MM.1S (cell line): Measurements from ENCODE around the gene CYP2E1.

Experiments
- DNase-seq: peaks from one replicate; pipeline ENCODE4 v3.0.0-alpha.2; 2015
- H2AFZ ChIP-seq: fragments of 300-600 bp; sonication (generic); 2 replicates; pipeline ENCODE4 v1.6.0; 2016; ENCODE audit warnings: antibody characterized with exemption, low read length
- H3F3A ChIP-seq: fragments of 300-600 bp; sonication (generic); 2 replicates; pipeline ENCODE4 v1.6.1; 2016; ENCODE audit warnings: mild to moderate bottlenecking, antibody characterized with exemption, low read length, moderate library complexity, mixed read lengths; ENCODE audit not compliant: insufficient read depth
- H3K27ac ChIP-seq: fragments of 300-600 bp; sonication (generic); 2 replicates; pipeline ENCODE4 v1.5.1; 2016; ENCODE audit warnings: mild to moderate bottlenecking, low read length
- H3K27me3 ChIP-seq: fragments of 300-600 bp; sonication (generic); replicated peaks from 2 replicates; pipeline ENCODE4 v1.6.0; 2016; ENCODE audit warnings: low read length; ENCODE audit not compliant: insufficient read depth
- H3K36me3 ChIP-seq: fragments of 300-600 bp; sonication (generic); replicated peaks from 2 replicates; pipeline ENCODE4 v1.6.1; 2016; ENCODE audit warnings: mild to moderate bottlenecking, low read length, mixed read lengths; ENCODE audit not compliant: insufficient read depth
- H3K4me1 ChIP-seq: fragments of 300-600 bp; sonication (generic); 2 replicates; pipeline ENCODE4 v1.6.1; 2016; ENCODE audit warnings: low read length, mixed read lengths
- H3K4me2 ChIP-seq: fragments of 300-600 bp; sonication (generic); 2 replicates; pipeline ENCODE4 v1.6.0; 2016; ENCODE audit warnings: low read depth, low read length
- H3K4me3 ChIP-seq: fragments of 300-600 bp; sonication (generic); 2 replicates; pipeline ENCODE4 v1.5.1; 2016; ENCODE audit warnings: low read length, mixed read lengths
- H3K79me2 ChIP-seq: fragments of 300-600 bp; sonication (generic); 2 replicates; pipeline ENCODE4 v1.6.1; 2016; ENCODE audit warnings: mixed run types, low read length, mixed read lengths
- H3K9ac ChIP-seq: fragments of 300-600 bp; sonication (generic); 2 replicates; pipeline ENCODE4 v1.6.1; 2016; ENCODE audit warnings: low read length, mixed read lengths
- H3K9me2 ChIP-seq: fragments of 300-600 bp; sonication (generic); replicated peaks from 2 replicates; pipeline ENCODE4 v1.6.1; 2016; ENCODE audit warnings: mild to moderate bottlenecking, low read length, mixed read lengths; ENCODE audit not compliant: insufficient read depth
- H3K9me3 ChIP-seq: fragments of 300-600 bp; sonication (generic); replicated peaks from 2 replicates; pipeline ENCODE4 v1.6.1; 2016; ENCODE audit warnings: mild to moderate bottlenecking, low read length, mixed read lengths; ENCODE audit not compliant: insufficient read depth
- H4K20me1 ChIP-seq: fragments of 300-600 bp; sonication (generic); 2 replicates; pipeline ENCODE4 v1.6.1; 2016; ENCODE audit warnings: mild to moderate bottlenecking, low read length, moderate library complexity, mixed read lengths; ENCODE audit not compliant: insufficient read depth
- EZH2 ChIP-seq: fragments of 300-600 bp; sonication (generic); optimal IDR thresholded peaks from 2 replicates; pipeline ENCODE3; 2017; ENCODE audit warnings: low read depth, mild to moderate bottlenecking, antibody characterized with exemption, low read length, mixed read lengths
- EZH2phosphoT487 ChIP-seq: fragments of 300-600 bp; sonication (generic); IDR thresholded peaks from 2 replicates; pipeline ENCODE4 v1.6.1; 2018; ENCODE audit warnings: antibody characterized with exemption, low read length
- TF ChIP-seq, protein P1 (sequence below): fragments of 300-600 bp; sonication (generic); IDR thresholded peaks from 2 replicates; pipeline ENCODE4 v1.5.1; 2016; ENCODE audit warnings: antibody characterized with exemption, low read length, mixed read lengths

Gene CYP2E1

DNA sequence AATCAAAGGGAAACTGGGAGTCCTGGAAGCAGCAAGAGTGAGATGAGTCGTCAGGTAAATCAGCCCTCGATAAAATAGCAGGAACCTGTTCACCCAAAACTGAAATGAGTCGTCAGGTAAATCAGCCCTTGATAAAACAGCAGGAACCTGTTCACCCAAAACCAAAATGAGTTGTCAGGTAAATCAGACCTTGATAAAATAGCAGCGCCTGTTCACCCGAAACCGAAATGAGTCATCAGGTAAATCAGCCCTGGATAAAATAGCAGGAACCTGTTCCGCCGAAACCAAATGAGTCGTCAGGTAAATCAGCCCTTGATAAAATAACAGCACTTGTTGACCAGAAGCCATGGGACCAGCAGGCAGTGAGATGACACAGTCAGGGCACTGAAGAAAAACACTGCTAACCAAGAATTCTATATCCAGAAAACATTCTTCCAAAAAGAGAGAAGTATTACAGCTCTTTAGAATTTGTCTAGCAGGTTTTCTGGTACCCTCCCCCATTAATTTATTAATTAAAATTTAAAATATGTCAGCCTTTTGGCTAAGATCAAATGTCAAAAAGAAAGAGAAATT is 3.4 kb upstream of the CYP2E1 start:
- Histone ChIP-seq H3K4me2 (no peak overlapping the region), H4K20me1 (no peaks in the 10 kb centered on the region), H3K79me2 (no peaks in the 10 kb centered on the region), H3K27me3 (peaks cover 59% of the 10 kb centered on the region), H3K36me3 (no peaks in the 10 kb centered on the region), H3K9me2 (no peaks in the 10 kb centered on the region), H3K4me1 (peaks cover 5% of the 10 kb centered on the region; the same call in 1 of the 2 replicates), H3K27ac (no peak overlapping the region), H3K9me3 (no peaks in the 10 kb centered on the region), H3K4me3 (no peak overlapping the region), H3K9ac (no peak overlapping the region), H2AFZ (no peak overlapping the region), H3F3A (no peaks in the 10 kb centered on the region)
- no peak for TF ChIP-seq EZH2phosphoT487
- no peak for TF ChIP-seq EZH2
- TF ChIP-seq, protein P1, sequence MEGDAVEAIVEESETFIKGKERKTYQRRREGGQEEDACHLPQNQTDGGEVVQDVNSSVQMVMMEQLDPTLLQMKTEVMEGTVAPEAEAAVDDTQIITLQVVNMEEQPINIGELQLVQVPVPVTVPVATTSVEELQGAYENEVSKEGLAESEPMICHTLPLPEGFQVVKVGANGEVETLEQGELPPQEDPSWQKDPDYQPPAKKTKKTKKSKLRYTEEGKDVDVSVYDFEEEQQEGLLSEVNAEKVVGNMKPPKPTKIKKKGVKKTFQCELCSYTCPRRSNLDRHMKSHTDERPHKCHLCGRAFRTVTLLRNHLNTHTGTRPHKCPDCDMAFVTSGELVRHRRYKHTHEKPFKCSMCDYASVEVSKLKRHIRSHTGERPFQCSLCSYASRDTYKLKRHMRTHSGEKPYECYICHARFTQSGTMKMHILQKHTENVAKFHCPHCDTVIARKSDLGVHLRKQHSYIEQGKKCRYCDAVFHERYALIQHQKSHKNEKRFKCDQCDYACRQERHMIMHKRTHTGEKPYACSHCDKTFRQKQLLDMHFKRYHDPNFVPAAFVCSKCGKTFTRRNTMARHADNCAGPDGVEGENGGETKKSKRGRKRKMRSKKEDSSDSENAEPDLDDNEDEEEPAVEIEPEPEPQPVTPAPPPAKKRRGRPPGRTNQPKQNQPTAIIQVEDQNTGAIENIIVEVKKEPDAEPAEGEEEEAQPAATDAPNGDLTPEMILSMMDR, result no peak
- DNase-seq, result no peak

DNA sequence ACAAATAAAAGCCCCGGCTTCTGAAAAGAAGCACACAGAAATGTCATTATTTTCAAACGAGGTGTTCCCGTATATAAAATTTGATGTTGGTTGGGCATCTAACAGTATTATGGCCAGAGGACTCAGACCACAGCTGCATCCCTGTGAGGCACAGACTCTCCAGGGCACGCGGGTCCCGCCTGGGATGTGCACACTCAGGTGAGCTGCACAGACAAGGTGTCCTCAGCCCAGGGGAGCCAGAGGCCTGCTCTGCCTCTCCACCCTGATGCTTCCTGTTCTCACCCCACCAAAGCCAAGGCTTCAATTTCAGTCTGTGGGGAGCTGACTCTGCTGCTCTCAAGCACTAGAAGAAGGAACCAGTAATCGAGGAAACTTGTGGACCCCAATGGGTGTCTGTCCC is 1.7 kb upstream of the CYP2E1 start:
- no peaks in the 10 kb centered on the region for H3K36me3 ChIP-seq

DNA sequence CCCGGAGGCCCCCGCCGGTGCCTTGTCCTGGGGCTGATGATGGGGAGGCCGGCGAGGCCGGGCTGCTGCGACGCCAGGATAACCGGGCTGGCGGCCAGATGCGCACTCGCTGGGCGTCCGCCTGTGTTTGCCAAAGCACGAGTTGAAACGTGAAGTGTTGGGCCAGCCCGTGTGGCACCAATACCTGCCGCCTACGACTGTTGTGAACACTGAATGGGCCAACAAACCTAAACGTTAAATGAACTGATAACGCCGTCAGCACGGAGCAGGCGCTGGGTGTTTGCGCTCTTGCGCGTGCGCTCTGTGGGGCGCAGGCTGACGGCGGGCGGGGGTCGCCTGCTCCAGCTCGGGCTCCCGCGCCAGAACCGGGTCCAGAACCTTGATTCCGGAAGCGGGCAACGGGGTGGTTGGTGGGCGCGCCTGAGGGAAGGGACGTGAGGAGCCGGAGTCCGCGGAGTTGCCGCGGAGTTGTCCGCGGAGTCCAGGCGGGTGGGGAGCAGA is 658 bp downstream of the CYP2E1 start:
- Histone ChIP-seq H2AFZ (no peak overlapping the region), H3K9me3 (no peaks in the 10 kb centered on the region), H3K36me3 (no peaks in the 10 kb centered on the region), H3K4me1 (no peaks in the 10 kb centered on the region), H3K27ac (no peak overlapping the region), H3K79me2 (no peaks in the 10 kb centered on the region), H3K4me3 (no peak overlapping the region), H3K4me2 (no peak overlapping the region), H3K9me2 (no peaks in the 10 kb centered on the region), H3K27me3 (peaks cover 53% of the 10 kb centered on the region), H4K20me1 (no peaks in the 10 kb centered on the region), H3F3A (no peaks in the 10 kb centered on the region), H3K9ac (no peak overlapping the region)
- TF ChIP-seq EZH2phosphoT487 (no peak), EZH2 (no peak)
- TF ChIP-seq, protein P1, result no peak
- no peak for DNase-seq

More for the DNA sequence above, 1.7 kb upstream of the CYP2E1 start:
- no peak overlapping the region for H3K9ac ChIP-seq
- no peaks in the 10 kb centered on the region for H3K4me1 ChIP-seq
- no peaks in the 10 kb centered on the region for H3K9me3 ChIP-seq
- no peaks in the 10 kb centered on the region for H3K9me2 ChIP-seq
- TF ChIP-seq EZH2 (no peak), EZH2phosphoT487 (no peak)
- TF ChIP-seq, protein P1, result no peak
- no peak overlapping the region for H3K4me2 ChIP-seq
- H4K20me1 ChIP-seq, result no peaks in the 10 kb centered on the region
- no peak overlapping the region for H3K27ac ChIP-seq
- no peaks in the 10 kb centered on the region for H3K79me2 ChIP-seq
- H3K4me3 ChIP-seq, result no peak overlapping the region
- DNase-seq, result no peak
- H2AFZ ChIP-seq, result no peak overlapping the region
- peaks cover 59% of the 10 kb centered on the region for H3K27me3 ChIP-seq
- no peaks in the 10 kb centered on the region for H3F3A ChIP-seq
